Urothelium cell line (cell line): Measurements from ENCODE around the gene MED27.

Source experiments
- DNase-seq: peaks from one replicate; pipeline ENCODE4 v3.0.0; 2011; ENCODE audit warnings: low spot score, mixed read lengths
- FAIRE-seq: peaks from 2 replicates; lab custom pipeline; 2011; peaks lifted over from hg19 to GRCh38; lab: Jason Lieb, UNC

The MED27 gene

GRCh38 chr9:131976157-131977108 is 103.2 kb downstream of the MED27 start:
- no peak for FAIRE-seq
- DNase-seq = no peak

GRCh38 chr9:131972889-131973288 is 106.8 kb downstream of the MED27 start:
- DNase-seq (no peak), FAIRE-seq (no peak)

- no peak for FAIRE-seq
Observed at GRCh38 chr9:131971482-131972074, 108.1 kb downstream of the MED27 start.

GRCh38 chr9:131969469-131969989 is 110.1 kb downstream of the MED27 start:
- FAIRE-seq (no peak), DNase-seq (no peak)

More at GRCh38 chr9:131971482-131972074, 108.1 kb downstream of the MED27 start:
- no peak for DNase-seq

GRCh38 chr9:131968632-131969031 is 111.0 kb downstream of the MED27 start:
- DNase-seq (no peak), FAIRE-seq (no peak)

- FAIRE-seq (no peak), DNase-seq (no peak)
Observed at GRCh38 chr9:131965841-131966240, 113.8 kb downstream of the MED27 start.

- FAIRE-seq = no peak
- DNase-seq = no peak
Observed at GRCh38 chr9:131965103-131965502, 114.6 kb downstream of the MED27 start.

- FAIRE-seq (no peak), DNase-seq (no peak)
Observed at GRCh38 chr9:131963072-131964030, 116.3 kb downstream of the MED27 start.

GRCh38 chr9:131961496-131961880 is 118.2 kb downstream of the MED27 start:
- FAIRE-seq (no peak), DNase-seq (no peak)

- FAIRE-seq = no peak
- no peak for DNase-seq
Observed at GRCh38 chr9:131960851-131961495, 118.7 kb downstream of the MED27 start.

- DNase-seq (no peak), FAIRE-seq (no peak)
Observed at GRCh38 chr9:131960311-131960710, 119.4 kb downstream of the MED27 start.

- FAIRE-seq = no peak
Observed at GRCh38 chr9:131959887-131960286, 119.8 kb downstream of the MED27 start.

GRCh38 chr9:131959056-131959455 is 120.6 kb downstream of the MED27 start:
- DNase-seq = no peak
- no peak for FAIRE-seq

More at GRCh38 chr9:131959887-131960286, 119.8 kb downstream of the MED27 start:
- DNase-seq = no peak

- FAIRE-seq (no peak), DNase-seq (no peak)
Observed at GRCh38 chr9:131954299-131954698, 125.4 kb downstream of the MED27 start.

GRCh38 chr9:131951905-131952304 is 127.8 kb downstream of the MED27 start:
- DNase-seq (no peak), FAIRE-seq (no peak)

- DNase-seq (no peak), FAIRE-seq (no peak)
Observed at GRCh38 chr9:131951155-131951554, 128.5 kb downstream of the MED27 start.

GRCh38 chr9:131950487-131950886 is 129.2 kb downstream of the MED27 start:
- FAIRE-seq (no peak), DNase-seq (no peak)

- FAIRE-seq = no peak
- DNase-seq = no peak
Observed at GRCh38 chr9:131946180-131946579, 133.5 kb downstream of the MED27 start.

- DNase-seq (no peak), FAIRE-seq (no peak)
Observed at GRCh38 chr9:131943351-131943841, 136.3 kb downstream of the MED27 start.

- FAIRE-seq = no peak
Observed at GRCh38 chr9:131942146-131942720, 137.4 kb downstream of the MED27 start.

More at GRCh38 chr9:131942146-131942720, 137.4 kb downstream of the MED27 start:
- no peak for DNase-seq
